HG02885 (cell line): ENCODE data around the gene BET1L.
"Not testable (repeated sequence)": the region's sequence is repeated elsewhere in the genome, so short reads cannot be mapped to it uniquely, and the experiment has no call there.

Source experiments
- ATAC-seq: cut with Tn5 transposase; IDR thresholded peaks from one replicate; pipeline ENCODE4 v1.9.1; 2021; ENCODE audit warnings: mild to moderate bottlenecking; ENCODE audit not compliant: unreplicated experiment, poor library complexity

The BET1L gene

GRCh38 chr11:230431-230830 is 23.2 kb upstream of the BET1L start:
- ATAC-seq, result no peak

GRCh38 chr11:227824-228379 is 20.7 kb upstream of the BET1L start:
- no peak for ATAC-seq

GRCh38 chr11:225734-226453 is 18.7 kb upstream of the BET1L start:
- ATAC-seq, result peak; percentile 47

- ATAC-seq, result no peak
Measured at GRCh38 chr11:224424-224823, 17.2 kb upstream of the BET1L start.

GRCh38 chr11:223884-224283 is 16.7 kb upstream of the BET1L start:
- ATAC-seq, result no peak

- ATAC-seq, result no peak
Measured at GRCh38 chr11:223026-223789, 16.0 kb upstream of the BET1L start.

- ATAC-seq, result no peak
Measured at GRCh38 chr11:221998-222789, 15.0 kb upstream of the BET1L start.

GRCh38 chr11:221539-221938 is 14.3 kb upstream of the BET1L start:
- ATAC-seq, result no peak

GRCh38 chr11:220641-221215 is 13.5 kb upstream of the BET1L start:
- ATAC-seq, result not testable (repeated sequence)

- ATAC-seq, result no peak
Measured at GRCh38 chr11:218815-219593, 11.8 kb upstream of the BET1L start.

- ATAC-seq, result no peak
Measured at GRCh38 chr11:217704-218103, 10.5 kb upstream of the BET1L start.

GRCh38 chr11:216081-216974 is 9.1 kb upstream of the BET1L start:
- ATAC-seq, result no peak

- ATAC-seq, result no peak
Measured at GRCh38 chr11:215581-216037, 8.4 kb upstream of the BET1L start.

GRCh38 chr11:214083-214482 is 6.9 kb upstream of the BET1L start:
- no peak for ATAC-seq

GRCh38 chr11:213111-213510 is 5.9 kb upstream of the BET1L start:
- ATAC-seq, result no peak

GRCh38 chr11:212150-213100 is 5.2 kb upstream of the BET1L start:
- no peak for ATAC-seq

- ATAC-seq, result no peak
Measured at GRCh38 chr11:211741-212140, 4.5 kb upstream of the BET1L start.
